Astrocyte (in vitro differentiated cells and primary cell): ENCODE results near the gene RLN3. TPM values are rescaled to one million over a fixed set of nuclear protein-coding genes. Genes with fewer than 3 reads are reported as not detected.

Source experiments
- DNase-seq: peaks from one replicate; pipeline ENCODE4 v3.0.0-alpha.2; 2010; ENCODE audit warnings: low read depth
- FAIRE-seq: peaks from 2 replicates; lab custom pipeline; 2011; peaks lifted over from hg19 to GRCh38; lab: Jason Lieb, UNC
- H2AFZ ChIP-seq: 2 replicates; pipeline ENCODE4 v1.6.0; 2012; ENCODE audit warnings: low read depth, low read length, inconsistent platforms
- H3K27ac ChIP-seq: 2 replicates; pipeline ENCODE4 v1.5.1; 2011; ENCODE audit warnings: low read depth, low read length, inconsistent platforms
- H3K27me3 ChIP-seq: 2 replicates; pipeline ENCODE4 v1.6.0; 2011; ENCODE audit warnings: low read length, inconsistent platforms; ENCODE audit not compliant: insufficient read depth
- H3K36me3 ChIP-seq: 2 replicates; pipeline ENCODE4 v1.5.1; 2011; ENCODE audit warnings: low read length, inconsistent platforms; ENCODE audit not compliant: insufficient read depth
- H3K4me1 ChIP-seq: 2 replicates; pipeline ENCODE4 v1.5.1; 2011; ENCODE audit warnings: low read length, inconsistent platforms; ENCODE audit not compliant: insufficient read depth
- H3K4me2 ChIP-seq: 2 replicates; pipeline ENCODE4 v1.6.0; 2012; ENCODE audit warnings: low read length, inconsistent platforms
- H3K4me3 ChIP-seq: 2 replicates; pipeline ENCODE4 v1.5.1; 2011; ENCODE audit warnings: low read depth, mild to moderate bottlenecking, low read length, inconsistent platforms; ENCODE audit not compliant: insufficient read depth
- H3K79me2 ChIP-seq: 2 replicates; pipeline ENCODE4 v1.6.0; 2012; ENCODE audit warnings: mild to moderate bottlenecking, low read length, inconsistent platforms; ENCODE audit not compliant: insufficient read depth
- H3K9ac ChIP-seq: 2 replicates; pipeline ENCODE4 v1.6.0; 2012; ENCODE audit warnings: mild to moderate bottlenecking, low read length, inconsistent platforms
- H3K9me3 ChIP-seq: 2 replicates; pipeline ENCODE4 v1.5.1; 2012; ENCODE audit warnings: low read depth, mild to moderate bottlenecking, low read length, inconsistent platforms; ENCODE audit not compliant: insufficient read depth
- H4K20me1 ChIP-seq: 2 replicates; pipeline ENCODE4 v1.6.0; 2012; ENCODE audit warnings: low read length, inconsistent platforms; ENCODE audit not compliant: insufficient read depth
- H3K27ac Mint-ChIP-seq: one replicate; pipeline ENCODE4 v1.8.0; 2021; ENCODE audit warnings: mild to moderate bottlenecking, mixed read lengths; ENCODE audit not compliant: unreplicated experiment
- H3K27me3 Mint-ChIP-seq: one replicate; pipeline ENCODE4 v1.8.0; 2021; ENCODE audit warnings: low read depth, mixed read lengths; ENCODE audit not compliant: unreplicated experiment
- H3K36me3 Mint-ChIP-seq: one replicate; pipeline ENCODE4 v1.8.0; 2021; ENCODE audit warnings: low read depth, mixed read lengths; ENCODE audit not compliant: unreplicated experiment
- H3K4me1 Mint-ChIP-seq: one replicate; pipeline ENCODE4 v1.8.0; 2021; ENCODE audit warnings: low read depth, mixed read lengths; ENCODE audit not compliant: unreplicated experiment
- H3K4me3 Mint-ChIP-seq: one replicate; pipeline ENCODE4 v1.8.0; 2021; ENCODE audit warnings: mild to moderate bottlenecking, moderate library complexity, mixed read lengths; ENCODE audit not compliant: unreplicated experiment
- H3K9me3 Mint-ChIP-seq: one replicate; pipeline ENCODE4 v1.8.0; 2021; ENCODE audit warnings: mild to moderate bottlenecking, mixed read lengths; ENCODE audit not compliant: unreplicated experiment
- EZH2 ChIP-seq: IDR thresholded peaks from 2 replicates; pipeline ENCODE4 v1.6.1; 2012; ENCODE audit warnings: mild to moderate bottlenecking, low read length, inconsistent platforms; ENCODE audit not compliant: insufficient read depth
- total RNA-seq: library from RNA; stranded (reverse); gene quantifications from 2 replicates; pipeline ENCODE4 v1.2.1, GENCODE V29; 2021
- TF ChIP-seq, protein P1 (sequence below): IDR thresholded peaks from 2 replicates; pipeline ENCODE4 v1.5.1; 2011; ENCODE audit warnings: low read depth, mild to moderate bottlenecking, inconsistent platforms, low read length, moderate library complexity; ENCODE audit not compliant: insufficient read depth

Gene RLN3
- total RNA-seq, 1 donor from 2014 or later: not detected

DNA sequence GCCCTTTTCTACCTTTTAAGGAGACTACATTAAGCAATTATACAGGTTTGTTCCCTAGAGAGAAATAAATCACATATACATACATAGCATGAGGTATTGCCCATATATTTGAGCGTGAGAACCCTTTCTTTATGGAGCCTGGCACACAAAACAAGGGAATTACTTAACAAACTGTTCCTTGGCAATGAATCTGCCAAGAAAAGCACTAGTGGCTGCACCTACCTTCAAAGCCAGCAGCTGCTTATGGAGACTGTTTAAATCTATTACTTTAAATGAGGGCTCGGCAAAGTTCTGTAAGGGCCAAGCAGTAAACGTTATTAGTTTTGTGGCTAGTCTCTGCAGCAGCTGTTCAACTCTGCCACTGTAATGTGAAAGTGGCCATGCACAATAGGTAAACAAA is 28.9 kb upstream of the RLN3 start:
- Histone ChIP-seq H2AFZ (no peak overlapping the region), H4K20me1 (peaks cover 18% of the 10 kb centered on the region), H3K79me2 (peaks cover 19% of the 10 kb centered on the region), H3K36me3 (no peaks in the 10 kb centered on the region), H3K9ac (no peak overlapping the region), H3K27ac (no peak overlapping the region), H3K4me1 (no peaks in the 10 kb centered on the region), H3K27me3 (no peaks in the 10 kb centered on the region), H3K4me3 (no peak overlapping the region), H3K9me3 (peaks cover 9% of the 10 kb centered on the region), H3K4me2 (no peak overlapping the region)
- peaks cover 5% of the 10 kb centered on the region for H3K4me1 Mint-ChIP-seq
- no peaks in the 10 kb centered on the region for H3K27me3 Mint-ChIP-seq
- no peak overlapping the region for H3K4me3 Mint-ChIP-seq
- FAIRE-seq: no peak
- TF ChIP-seq EZH2: no peak
- TF ChIP-seq, protein P1, sequence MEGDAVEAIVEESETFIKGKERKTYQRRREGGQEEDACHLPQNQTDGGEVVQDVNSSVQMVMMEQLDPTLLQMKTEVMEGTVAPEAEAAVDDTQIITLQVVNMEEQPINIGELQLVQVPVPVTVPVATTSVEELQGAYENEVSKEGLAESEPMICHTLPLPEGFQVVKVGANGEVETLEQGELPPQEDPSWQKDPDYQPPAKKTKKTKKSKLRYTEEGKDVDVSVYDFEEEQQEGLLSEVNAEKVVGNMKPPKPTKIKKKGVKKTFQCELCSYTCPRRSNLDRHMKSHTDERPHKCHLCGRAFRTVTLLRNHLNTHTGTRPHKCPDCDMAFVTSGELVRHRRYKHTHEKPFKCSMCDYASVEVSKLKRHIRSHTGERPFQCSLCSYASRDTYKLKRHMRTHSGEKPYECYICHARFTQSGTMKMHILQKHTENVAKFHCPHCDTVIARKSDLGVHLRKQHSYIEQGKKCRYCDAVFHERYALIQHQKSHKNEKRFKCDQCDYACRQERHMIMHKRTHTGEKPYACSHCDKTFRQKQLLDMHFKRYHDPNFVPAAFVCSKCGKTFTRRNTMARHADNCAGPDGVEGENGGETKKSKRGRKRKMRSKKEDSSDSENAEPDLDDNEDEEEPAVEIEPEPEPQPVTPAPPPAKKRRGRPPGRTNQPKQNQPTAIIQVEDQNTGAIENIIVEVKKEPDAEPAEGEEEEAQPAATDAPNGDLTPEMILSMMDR: no peak
- no peak overlapping the region for H3K27ac Mint-ChIP-seq
- peaks cover 17% of the 10 kb centered on the region for H3K36me3 Mint-ChIP-seq
- no peaks in the 10 kb centered on the region for H3K9me3 Mint-ChIP-seq
- DNase-seq: no peak

DNA sequence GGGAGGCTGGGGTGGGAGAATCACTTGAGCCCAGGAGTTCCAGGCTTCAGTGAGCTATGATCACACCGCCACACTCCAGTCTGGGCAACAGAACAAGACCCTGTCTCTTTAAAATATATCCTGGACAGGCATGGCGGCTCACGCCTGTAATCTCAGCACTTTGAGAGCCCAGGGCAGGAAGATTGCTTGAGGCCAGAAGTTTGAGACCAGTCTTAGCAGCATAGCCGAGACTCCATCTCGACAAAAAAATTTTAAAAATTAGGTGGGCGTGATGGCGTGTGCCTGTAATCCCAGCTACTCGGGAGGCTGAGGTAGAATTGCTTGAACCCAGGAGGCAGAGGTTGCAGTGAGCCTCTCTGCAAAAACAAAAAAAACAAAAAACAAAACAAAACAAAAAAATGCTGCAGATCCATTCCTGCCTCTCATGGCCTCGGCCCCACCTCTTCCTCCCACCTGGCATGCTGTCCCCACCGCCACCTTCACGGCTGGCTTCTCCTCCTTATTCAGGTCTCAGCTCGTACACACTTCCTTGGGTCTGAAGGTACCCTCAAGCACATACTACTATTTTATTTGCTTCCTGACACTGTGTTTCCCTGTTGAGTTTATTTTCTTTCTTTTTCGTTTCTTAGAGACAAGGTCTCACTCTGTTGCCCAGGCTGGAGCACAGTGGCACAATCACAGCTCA is 27.1 kb upstream of the RLN3 start:
- Histone ChIP-seq H3K36me3 (no peaks in the 10 kb centered on the region), H3K27me3 (no peaks in the 10 kb centered on the region), H3K79me2 (peaks cover 24% of the 10 kb centered on the region), H3K9me3 (peaks cover 9% of the 10 kb centered on the region), H3K9ac (no peak overlapping the region), H4K20me1 (peaks cover 21% of the 10 kb centered on the region), H2AFZ (no peak overlapping the region), H3K4me1 (no peaks in the 10 kb centered on the region), H3K4me2 (no peak overlapping the region), H3K4me3 (no peak overlapping the region), H3K27ac (no peak overlapping the region)
- Mint-ChIP-seq H3K9me3 (no peaks in the 10 kb centered on the region), H3K4me1 (peaks cover 14% of the 10 kb centered on the region), H3K36me3 (peaks cover 15% of the 10 kb centered on the region), H3K27me3 (no peaks in the 10 kb centered on the region), H3K27ac (no peak overlapping the region), H3K4me3 (no peak overlapping the region)
- no peak for TF ChIP-seq EZH2
- TF ChIP-seq, protein P1: no peak
- DNase-seq: no peak
- FAIRE-seq: no peak

DNA sequence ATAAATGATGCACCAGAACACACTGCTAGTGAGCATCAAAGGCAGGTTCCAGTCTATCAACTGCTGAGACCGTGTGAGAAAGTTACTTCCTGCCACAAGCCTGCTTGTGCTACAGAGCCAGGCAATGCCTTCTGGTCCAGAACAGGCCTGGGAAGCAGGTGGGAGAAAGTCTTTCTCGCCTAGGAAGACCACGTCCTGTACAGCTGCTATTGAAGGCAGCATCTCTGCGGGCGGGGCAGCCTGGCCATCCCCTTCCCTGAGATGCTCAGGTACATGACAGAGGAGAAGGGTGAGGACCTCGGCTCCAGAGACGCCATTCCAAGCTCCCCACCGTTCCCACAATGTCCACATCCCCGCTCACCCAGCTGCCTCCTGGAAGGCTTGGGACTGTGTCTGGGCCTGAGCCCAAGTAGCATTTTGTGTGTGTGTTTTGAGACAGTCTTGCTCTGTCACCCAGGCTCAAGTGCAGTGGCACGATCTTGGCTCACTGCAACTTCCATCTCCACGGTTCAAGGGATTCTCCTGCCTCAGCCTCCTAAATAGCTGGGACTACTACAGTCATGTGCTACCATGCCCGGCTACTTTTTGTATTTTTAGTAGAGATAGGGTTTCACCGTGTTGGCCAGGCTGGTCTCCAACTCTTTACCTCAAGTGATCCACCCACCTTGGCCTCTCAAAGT is 25.2 kb upstream of the RLN3 start:
- Histone ChIP-seq H3K4me1 (peaks cover 4% of the 10 kb centered on the region), H3K79me2 (peaks cover 19% of the 10 kb centered on the region), H3K36me3 (no peaks in the 10 kb centered on the region), H4K20me1 (peaks cover 21% of the 10 kb centered on the region), H3K27ac (no peak overlapping the region), H3K9me3 (peaks cover 9% of the 10 kb centered on the region), H3K9ac (no peak overlapping the region), H2AFZ (no peak overlapping the region), H3K4me3 (no peak overlapping the region), H3K4me2 (no peak overlapping the region), H3K27me3 (no peaks in the 10 kb centered on the region)
- Mint-ChIP-seq H3K4me3 (no peak overlapping the region), H3K9me3 (no peaks in the 10 kb centered on the region), H3K36me3 (peaks cover 15% of the 10 kb centered on the region), H3K27me3 (no peaks in the 10 kb centered on the region), H3K4me1 (peaks cover 14% of the 10 kb centered on the region), H3K27ac (no peak overlapping the region)
- no peak for DNase-seq
- no peak for FAIRE-seq
- TF ChIP-seq, protein P1: no peak
- TF ChIP-seq EZH2: no peak
